HG03103 (cell line): ENCODE results near the gene KNDC1.

Source experiments
- ATAC-seq: cut with Tn5 transposase; IDR thresholded peaks from one replicate; pipeline ENCODE4 v1.9.1; 2021; ENCODE audit warnings: low read depth; ENCODE audit not compliant: unreplicated experiment

KNDC1 gene

DNA sequence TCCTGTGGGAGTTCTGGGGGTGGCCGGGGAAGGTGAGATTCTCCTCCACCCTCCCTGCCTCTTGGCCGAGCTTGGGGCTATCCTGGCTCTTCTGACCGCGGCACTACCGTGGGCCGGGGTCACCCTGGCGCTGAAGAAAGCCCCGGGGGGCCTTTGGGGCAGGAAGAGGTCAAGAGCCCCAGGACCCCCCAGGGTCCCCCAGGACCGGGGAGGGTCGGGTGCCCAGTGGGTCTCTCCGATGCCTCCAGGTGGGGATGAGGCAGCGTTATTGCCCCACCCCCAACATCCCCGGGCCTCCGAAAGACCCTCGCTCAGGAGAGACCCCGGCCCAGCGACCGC lies 439 bp upstream of the KNDC1 start:
- ATAC-seq = no peak

GRCh38 chr10:133160826-133161471 lies 930 bp downstream of the KNDC1 start:
- ATAC-seq = no peak

DNA sequence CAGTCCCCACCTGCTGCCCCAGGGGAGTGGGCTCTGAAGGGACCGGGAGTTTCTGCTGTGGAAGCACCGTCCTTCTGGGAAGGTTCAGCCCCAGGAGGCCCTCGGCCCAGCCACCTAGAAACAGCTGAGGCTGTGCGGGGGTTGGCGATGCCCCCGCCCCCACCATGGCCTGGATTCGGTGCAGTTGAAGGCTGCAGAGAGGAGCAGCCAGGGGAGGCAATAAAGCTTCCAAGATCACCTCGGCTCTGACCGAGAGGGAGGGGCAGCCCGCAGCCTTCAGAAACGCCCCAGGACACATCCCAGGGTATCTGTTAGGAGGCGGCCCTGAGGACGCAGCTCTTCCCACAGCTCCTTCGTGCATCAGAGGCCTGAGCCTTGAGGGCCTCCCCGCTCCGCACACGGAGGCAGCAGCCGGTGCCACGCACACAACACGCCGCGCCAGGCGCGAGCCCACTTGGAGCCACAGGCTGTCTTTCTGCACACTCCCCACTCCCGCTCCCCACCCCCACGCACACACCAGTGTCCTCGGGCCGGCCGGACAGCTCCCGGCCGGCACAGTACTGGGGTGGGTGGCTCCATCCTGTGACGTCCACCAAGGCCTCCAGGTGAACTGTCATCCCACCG lies 1.6 kb downstream of the KNDC1 start:
- no peak for ATAC-seq

- ATAC-seq = no peak
Measured at GRCh38 chr10:133162178-133162909, 2.3 kb downstream of the KNDC1 start.

DNA sequence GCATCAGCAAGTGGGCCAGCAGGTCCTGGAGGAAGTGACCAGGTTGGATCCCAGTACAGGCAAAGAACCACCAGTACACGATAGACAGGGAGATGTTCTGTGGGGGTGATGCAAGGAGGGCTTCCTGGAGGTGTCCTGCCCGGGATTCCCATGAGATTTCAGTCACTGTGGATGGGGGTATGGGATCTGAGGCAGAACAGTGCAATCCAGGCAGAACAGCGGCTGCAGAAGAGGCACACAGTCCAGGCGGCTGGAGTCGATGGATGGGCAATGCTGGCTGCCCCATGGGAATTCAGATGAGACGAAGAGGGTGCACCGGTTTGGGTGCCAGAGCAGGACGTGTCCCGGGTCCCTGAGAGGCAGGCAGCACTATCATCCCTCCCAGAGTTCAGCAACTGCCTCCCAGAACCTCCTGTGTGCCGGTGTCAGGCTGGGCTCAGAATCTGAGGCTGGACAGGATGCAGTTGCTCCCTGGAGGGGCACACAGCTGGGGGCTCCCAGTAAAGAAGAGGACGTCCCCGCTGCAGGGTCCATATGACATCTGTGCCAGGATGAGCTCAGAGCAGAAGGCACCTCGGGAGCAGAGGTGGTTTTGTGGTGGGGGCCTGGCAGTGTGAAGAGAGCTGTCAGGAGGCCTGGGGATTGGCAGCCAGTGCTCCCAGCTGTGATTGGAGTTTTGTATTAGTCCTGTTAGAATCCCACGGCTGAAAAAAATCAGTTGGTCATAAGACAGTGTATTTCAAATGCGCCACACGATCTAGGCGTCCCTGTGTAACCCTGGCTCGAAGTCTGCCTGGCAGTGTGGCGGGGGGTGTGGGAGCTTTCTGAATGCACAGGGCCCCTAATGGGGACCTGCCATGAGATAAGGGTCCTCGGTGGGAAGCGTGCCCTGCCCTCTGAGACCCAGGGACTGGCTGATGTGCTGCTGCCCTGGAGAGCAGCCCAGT lies 3.2 kb downstream of the KNDC1 start:
- no peak for ATAC-seq

- ATAC-seq = no peak
Measured at GRCh38 chr10:133163889-133164815, 4.1 kb downstream of the KNDC1 start.

DNA sequence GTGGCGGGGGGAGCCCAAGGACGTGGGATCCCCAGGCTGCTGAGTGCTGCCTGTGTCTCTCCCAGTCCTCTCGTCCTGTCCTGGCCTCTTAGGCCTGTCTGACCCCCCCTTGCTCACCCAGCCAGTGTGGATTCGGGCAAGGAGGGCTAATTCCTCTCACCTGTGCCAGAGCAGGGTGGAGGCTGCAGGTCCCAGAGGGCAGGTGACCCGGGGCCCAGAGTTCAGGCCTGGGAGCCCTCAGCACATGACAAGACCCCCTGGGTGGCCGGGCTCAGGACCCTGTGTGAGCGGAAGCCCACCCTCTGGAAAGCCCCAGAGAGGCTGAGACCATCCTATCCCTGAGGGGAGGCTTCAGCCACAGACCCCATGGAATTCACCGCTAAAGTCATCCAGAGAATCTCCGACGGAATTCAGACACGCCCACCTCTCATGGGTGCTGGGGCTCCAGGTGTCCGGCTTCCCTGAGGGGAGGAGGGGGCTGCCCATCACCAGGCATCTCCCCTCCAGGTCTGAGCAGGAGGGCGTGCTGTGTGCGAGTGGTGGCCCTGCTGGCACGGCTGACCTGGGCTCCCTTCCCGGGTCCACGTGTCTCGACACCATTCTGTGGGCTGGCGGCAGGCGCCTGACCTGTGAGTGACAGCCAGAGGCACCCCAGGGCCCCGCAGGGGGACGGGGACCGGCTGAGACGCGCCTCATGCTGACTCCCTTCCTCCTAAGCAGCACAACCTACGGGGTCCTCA lies 5.0 kb downstream of the KNDC1 start:
- ATAC-seq = no peak

GRCh38 chr10:133165556-133166503 lies 5.8 kb downstream of the KNDC1 start:
- no peak for ATAC-seq

- ATAC-seq = no peak
Measured at GRCh38 chr10:133166504-133166827, 6.4 kb downstream of the KNDC1 start.

GRCh38 chr10:133166828-133167692 lies 7.0 kb downstream of the KNDC1 start:
- ATAC-seq = no peak

GRCh38 chr10:133167693-133168616 lies 7.9 kb downstream of the KNDC1 start:
- ATAC-seq = no peak

DNA sequence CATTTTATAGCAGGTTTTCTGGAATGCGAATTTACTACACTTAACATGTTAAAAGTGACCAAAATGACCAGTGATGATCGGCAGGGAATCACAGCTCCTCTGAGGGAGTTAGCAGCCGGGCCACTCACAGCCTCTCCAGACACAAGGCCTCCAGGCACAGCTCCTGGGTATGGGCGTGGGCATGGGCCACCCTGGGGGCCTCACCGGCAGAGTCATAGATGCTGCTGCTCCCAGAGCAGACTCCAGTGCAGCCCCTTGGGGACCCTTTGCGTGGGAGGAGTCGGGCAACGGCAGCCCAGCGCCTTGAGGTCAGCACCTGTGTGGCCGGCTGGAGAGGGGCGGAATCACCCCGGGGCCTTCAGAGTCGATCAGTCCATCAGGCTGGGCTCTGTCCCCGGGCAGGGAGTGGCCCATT lies 8.6 kb downstream of the KNDC1 start:
- ATAC-seq = no peak

GRCh38 chr10:133169173-133169947 lies 9.3 kb downstream of the KNDC1 start:
- ATAC-seq = no peak

GRCh38 chr10:133170092-133170491 lies 10.1 kb downstream of the KNDC1 start:
- no peak for ATAC-seq

- no peak for ATAC-seq
Measured at GRCh38 chr10:133173860-133174640, 14.0 kb downstream of the KNDC1 start.
